Heart left ventricle (tissue), 13 donors: Measurements from ENCODE around the gene ULK4.

ENCODE experiments used
- POLR2A ChIP-seq, 2 donors: fragments of 450-650 bp; IDR thresholded peaks; one replicate each; pipeline ENCODE4 v1.6.1; 2017; ENCODE audit warnings: antibody characterized with exemption in 2 of 2, mild to moderate bottlenecking in 2 of 2, moderate library complexity in 2 of 2
- TF ChIP-seq, protein P1 (sequence below), 12 donors: fragments of 200-600 bp; sonication (generic) in 4 of 12; IDR thresholded peaks; one replicate each; pipeline versions ENCODE4 v1.5.0 to v1.8.0; 2018 to 2022; ENCODE audit warnings: antibody characterized with exemption in 12 of 12, mild to moderate bottlenecking in 5 of 12
- donor health status: ischemic (EF 13 %, LVEDD 7.1; RV severe dilation, severe dysfunction).
- donor health status: DM: no; HTN: yes; CAD: no.
- donor health status: DM: no; HTN: no; CAD: no.
- donor health status: ischemic (EF 25% LVEDD 6.9; RV normal size, moderate dysfunction).
- donor health status: ischemic (EF 25% LVEDD 5.7; RV mildly dilated, moderate dysfunction).
- donor health status: ischemic (EF 35%, LVEDD 5.7; RV mildly dilated, moderate dysfunction).
- donor health status: nonischemic (EF 11% LVEDD 7.7; RV severe dilation, severe dysfunction).
- donor health status: DM: yes; HTN: yes; CAD: no.
- donor health status: PGD.
- donor health status: ischemic (EF 29% LVEDD 5.4; RV normal size, mild dysfunction).
- donor health status: nonischemic (EF 23%, LVEDD 6.1; RV moderate dilation, normal function).

DNA sequence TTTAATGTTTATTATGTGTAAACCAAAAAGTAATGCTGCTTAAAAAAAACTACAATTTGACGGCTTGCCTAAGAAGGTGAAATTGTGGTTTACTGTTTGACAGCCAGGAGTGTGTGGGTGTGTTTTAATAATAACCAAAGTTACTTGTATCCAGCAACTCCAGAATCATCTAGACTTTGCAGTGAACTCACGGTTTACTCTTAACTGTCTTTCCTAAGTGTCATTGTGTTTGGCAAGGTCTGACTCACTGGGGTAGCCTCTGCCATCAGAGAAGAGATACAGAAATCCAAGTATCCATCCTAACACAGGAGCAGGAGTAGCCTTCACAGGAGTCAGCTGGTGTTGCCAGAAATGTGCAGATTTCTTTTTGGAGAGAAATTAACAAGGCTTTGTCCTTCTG is 611.5 kb downstream of the ULK4 start:
- TF ChIP-seq, protein P1, sequence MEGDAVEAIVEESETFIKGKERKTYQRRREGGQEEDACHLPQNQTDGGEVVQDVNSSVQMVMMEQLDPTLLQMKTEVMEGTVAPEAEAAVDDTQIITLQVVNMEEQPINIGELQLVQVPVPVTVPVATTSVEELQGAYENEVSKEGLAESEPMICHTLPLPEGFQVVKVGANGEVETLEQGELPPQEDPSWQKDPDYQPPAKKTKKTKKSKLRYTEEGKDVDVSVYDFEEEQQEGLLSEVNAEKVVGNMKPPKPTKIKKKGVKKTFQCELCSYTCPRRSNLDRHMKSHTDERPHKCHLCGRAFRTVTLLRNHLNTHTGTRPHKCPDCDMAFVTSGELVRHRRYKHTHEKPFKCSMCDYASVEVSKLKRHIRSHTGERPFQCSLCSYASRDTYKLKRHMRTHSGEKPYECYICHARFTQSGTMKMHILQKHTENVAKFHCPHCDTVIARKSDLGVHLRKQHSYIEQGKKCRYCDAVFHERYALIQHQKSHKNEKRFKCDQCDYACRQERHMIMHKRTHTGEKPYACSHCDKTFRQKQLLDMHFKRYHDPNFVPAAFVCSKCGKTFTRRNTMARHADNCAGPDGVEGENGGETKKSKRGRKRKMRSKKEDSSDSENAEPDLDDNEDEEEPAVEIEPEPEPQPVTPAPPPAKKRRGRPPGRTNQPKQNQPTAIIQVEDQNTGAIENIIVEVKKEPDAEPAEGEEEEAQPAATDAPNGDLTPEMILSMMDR (IDR thresholded peaks at IDR 0.05) = no peak
- no peak for TF ChIP-seq POLR2A (IDR thresholded peaks at IDR 0.05)
